Uterus (tissue), 4 donors: Measurements from ENCODE around the gene ADCY3. TPM values are rescaled to one million over a fixed set of nuclear protein-coding genes. Genes with fewer than 3 reads are reported as not detected.

Source experiments
- DNase-seq, 2 donors: peaks; one replicate each; pipeline ENCODE4 v3.0.0-alpha.2; 2019 to 2020
- H3K27ac ChIP-seq, 2 donors: fragments of 200-600 bp; sonication (generic); 1 replicate in 1 of 2; 2 replicates in 1 of 2; pipeline ENCODE4 v1.5.1; 2016 to 2018
- H3K27me3 ChIP-seq, 2 donors: fragments of 200-600 bp; sonication (generic); one replicate each; pipeline ENCODE4 v1.5.1; 2018 to 2019; ENCODE audit warnings: control low read depth in 1 of 2
- H3K36me3 ChIP-seq, 2 donors: fragments of 200-600 bp; sonication (generic); one replicate each; pipeline ENCODE4 v1.5.1; 2019; ENCODE audit warnings: control low read depth in 1 of 2
- H3K4me1 ChIP-seq, 2 donors: fragments of 200-600 bp; sonication (generic); one replicate each; pipeline ENCODE4 v1.5.1; 2018 to 2019; ENCODE audit warnings: control low read depth in 1 of 2
- H3K4me3 ChIP-seq, 2 donors: fragments of 200-600 bp; sonication (generic); 1 replicate in 1 of 2; 2 replicates in 1 of 2; pipeline ENCODE4 v1.5.1; 2018 to 2019; ENCODE audit warnings: mild to moderate bottlenecking in 1 of 2
- H3K9me3 ChIP-seq, 2 donors: fragments of 200-600 bp; sonication (generic); one replicate each; pipeline ENCODE4 v1.5.1; 2019; ENCODE audit warnings: control low read depth in 1 of 2
- CTCF ChIP-seq, 4 experiments: fragments of 200-600 bp in 2 of 4; fragments of 450-650 bp in 2 of 4; sonication (generic) in 2 of 4; IDR thresholded peaks; one replicate each; pipeline ENCODE4 v1.5.1; 2016 to 2019; ENCODE audit warnings: antibody characterized with exemption in 4 of 4, mild to moderate bottlenecking in 2 of 4, moderate library complexity in 1 of 4
- POLR2A ChIP-seq, 2 donors: fragments of 450-650 bp; IDR thresholded peaks; one replicate each; pipeline ENCODE4 v1.6.1; 2016; ENCODE audit warnings: antibody characterized with exemption in 2 of 2, mild to moderate bottlenecking in 1 of 2, moderate library complexity in 1 of 2
- intact Hi-C: fragments of 100-400 bp; cut with DNase I; formaldehyde crosslinking; loops from one replicate; pipeline ENCODE4 v1.15.1; 2023; ENCODE audit warnings: low total_unique reads
- total RNA-seq, 4 donors: library from RNA; depleted of rRNA in 3 of 4; stranded (reverse); fragments of >200 nt in 3 of 4; gene quantifications; one replicate each; pipeline versions ENCODE4 v1.1.0 to v1.2.4, GENCODE V29; 2014 to 2023
- donor health status: DM: yes; HTN: yes; CAD: no.

Gene ADCY3
- total RNA-seq, 4 donors from 2014 or later, result 37.9 to 104 (median 51.7) TPM

GRCh38 chr2:24857746-24858145 is 62.3 kb downstream of the ADCY3 start:
- DNase-seq, result no peak
- no peak for TF ChIP-seq POLR2A (IDR thresholded peaks at IDR 0.05)
- Histone ChIP-seq H3K4me1 (peaks cover 18 to 22% of the 10 kb centered on the region in 2 donors), H3K36me3 (no peaks in the 10 kb centered on the region), H3K27ac (peak overlapping the region in 1 of 2 donors; percentile 76), H3K27me3 (no peaks in the 10 kb centered on the region), H3K9me3 (no peaks in the 10 kb centered on the region), H3K4me3 (no peak overlapping the region)
- intact Hi-C loops, result no loop called here

GRCh38 chr2:24856791-24857211 is 63.2 kb downstream of the ADCY3 start:
- H3K27ac ChIP-seq, result peak overlapping the region; percentile 76 to 85

GRCh38 chr2:24855726-24856125 is 64.3 kb downstream of the ADCY3 start:
- peak; percentile 69 for DNase-seq
- no peaks in the 10 kb centered on the region for H3K27me3 ChIP-seq
- H3K9me3 ChIP-seq, result no peaks in the 10 kb centered on the region
- no peak overlapping the region for H3K4me3 ChIP-seq
- peaks cover 12 to 14% of the 10 kb centered on the region in 2 donors for H3K4me1 ChIP-seq
- no peaks in the 10 kb centered on the region for H3K36me3 ChIP-seq
- TF ChIP-seq POLR2A (IDR thresholded peaks at IDR 0.05) (no peak), CTCF (IDR thresholded peaks at IDR 0.05) (no peak)
- intact Hi-C loops, result no loop called here
- peak overlapping the region; percentile 76 to 85 for H3K27ac ChIP-seq

More at GRCh38 chr2:24856791-24857211, 63.2 kb downstream of the ADCY3 start:
- no peak for DNase-seq
- Histone ChIP-seq H3K27me3 (no peaks in the 10 kb centered on the region), H3K36me3 (no peaks in the 10 kb centered on the region), H3K4me1 (peaks cover 17 to 20% of the 10 kb centered on the region in 2 donors), H3K9me3 (no peaks in the 10 kb centered on the region), H3K4me3 (no peak overlapping the region)
- intact Hi-C loops, result no loop called here
- no peak for TF ChIP-seq POLR2A (IDR thresholded peaks at IDR 0.05)
- no peak for TF ChIP-seq CTCF (IDR thresholded peaks at IDR 0.05)

GRCh38 chr2:24855022-24855622 is 64.9 kb downstream of the ADCY3 start:
- Histone ChIP-seq H3K27ac (peak overlapping the region; percentile 76 to 85), H3K4me1 (peaks cover 12 to 14% of the 10 kb centered on the region in 2 donors), H3K36me3 (no peaks in the 10 kb centered on the region), H3K9me3 (no peaks in the 10 kb centered on the region), H3K27me3 (no peaks in the 10 kb centered on the region), H3K4me3 (no peak overlapping the region)
- no peak for TF ChIP-seq CTCF (IDR thresholded peaks at IDR 0.05)
- no peak for TF ChIP-seq POLR2A (IDR thresholded peaks at IDR 0.05)
- DNase-seq, result no peak
- intact Hi-C loops, result no loop called here

GRCh38 chr2:24853996-24854395 is 66.0 kb downstream of the ADCY3 start:
- intact Hi-C loops, result no loop called here
- no peaks in the 10 kb centered on the region for H3K27me3 ChIP-seq
- no peak for TF ChIP-seq CTCF (IDR thresholded peaks at IDR 0.05)
- no peak for TF ChIP-seq POLR2A (IDR thresholded peaks at IDR 0.05)
- H3K27ac ChIP-seq, result peak overlapping the region; percentile 76 to 85
- DNase-seq, result no peak
- no peak overlapping the region for H3K4me3 ChIP-seq
- no peaks in the 10 kb centered on the region for H3K9me3 ChIP-seq
- no peaks in the 10 kb centered on the region for H3K36me3 ChIP-seq
- H3K4me1 ChIP-seq, result peaks cover 12 to 14% of the 10 kb centered on the region in 2 donors
